Upper lobe of left lung (tissue), 6 donors: Measurements from ENCODE around the gene CHCHD3. TPM values are rescaled to one million over a fixed set of nuclear protein-coding genes. Genes with fewer than 3 reads are reported as not detected.
A peak's percentile ranks its signal among the peaks of the same experiment; 100 is the strongest.

Experiments
- ATAC-seq, 2 donors: fragments of 200-7000 bp; cut with Tn5 transposase; one replicate each; pipeline ENCODE4 v1.9.1; 2022; ENCODE audit warnings: mild to moderate bottlenecking in 2 of 2, moderate library complexity in 2 of 2; ENCODE audit not compliant: low FRiP score in 2 of 2
- DNase-seq, 2 donors: peaks; one replicate each; pipeline ENCODE4 v3.0.0-alpha.2; 2019 to 2020
- H3K27ac ChIP-seq, 4 donors: fragments of 200-600 bp; sonication (generic); one replicate each; pipeline ENCODE4 v1.5.1; 2016 to 2019
- H3K27me3 ChIP-seq, 4 donors: fragments of 200-600 bp; sonication (generic); one replicate each; pipeline ENCODE4 v1.5.1; 2017 to 2019
- H3K36me3 ChIP-seq, 4 donors: fragments of 200-600 bp; sonication (generic); one replicate each; pipeline ENCODE4 v1.5.1; 2016 to 2019
- H3K4me1 ChIP-seq, 4 donors: fragments of 200-600 bp; sonication (generic); one replicate each; pipeline ENCODE4 v1.5.1; 2018 to 2019
- H3K4me3 ChIP-seq, 4 donors: fragments of 200-600 bp; sonication (generic); one replicate each; pipeline ENCODE4 v1.5.1; 2017 to 2019; ENCODE audit warnings: mild to moderate bottlenecking in 2 of 4, moderate library complexity in 1 of 4
- H3K9me3 ChIP-seq, 4 donors: fragments of 200-600 bp; sonication (generic); one replicate each; pipeline ENCODE4 v1.5.1; 2018 to 2019
- CTCF ChIP-seq, 6 experiments: fragments of 450-650 bp in 4 of 6; fragments of 200-600 bp in 2 of 6; sonication (generic) in 2 of 6; IDR thresholded peaks; one replicate each; pipeline ENCODE4 v1.5.1; 2016 to 2019; ENCODE audit warnings: antibody characterized with exemption in 6 of 6
- EP300 ChIP-seq, 4 donors: sonication (generic); formaldehyde crosslinking; IDR thresholded peaks; one replicate each; pipeline ENCODE4 v1.5.1; 2017; ENCODE audit warnings: antibody characterized with exemption in 4 of 4, control low read depth in 2 of 4
- POLR2A ChIP-seq, 4 donors: fragments of 450-650 bp; IDR thresholded peaks; one replicate each; pipeline ENCODE4 v1.5.1; 2016 to 2017; ENCODE audit warnings: antibody characterized with exemption in 4 of 4, mild to moderate bottlenecking in 2 of 4
- POLR2AphosphoS5 ChIP-seq, 2 donors: sonication (generic); formaldehyde crosslinking; IDR thresholded peaks; one replicate each; pipeline ENCODE4 v1.5.1; 2017; ENCODE audit warnings: antibody characterized with exemption in 2 of 2
- WGBS, 2 donors: methylation state at CpG; one replicate each; pipeline ENCODE4 v1.1.5; 2017 to 2018; 5-methylcytosine and 5-hydroxymethylcytosine counted together
- total RNA-seq, 6 donors: library from RNA; depleted of rRNA in 4 of 6; stranded (reverse); fragments of >200 nt in 4 of 6; gene quantifications; one replicate each; pipeline versions ENCODE4 v1.1.0 to v1.2.1, GENCODE V29; 2016 to 2021
- donor health status: DM: no; HTN: no; CAD: no; lungs with moderate emphysema.
- donor health status: DM: no; HTN: yes; CAD: no; lungs with severe emphysema.

Gene CHCHD3
- total RNA-seq, 6 donors from 2014 or later = 42.6 to 54.5 (median 48.6) TPM

GRCh38 chr7:132773527-132773956 lies 308.3 kb downstream of the CHCHD3 start:
- WGBS, 2 donors = 77 to 78% methylated on average over 5 of the region's 5 CpGs
- Histone ChIP-seq H3K4me3 (no peak overlapping the region), H3K9me3 (peaks cover 0 to 12% (median 5%) of the 10 kb centered on the region in 4 donors), H3K27me3 (no peaks in the 10 kb centered on the region), H3K4me1 (no peaks in the 10 kb centered on the region), H3K27ac (no peak overlapping the region), H3K36me3 (no peaks in the 10 kb centered on the region)
- TF ChIP-seq POLR2AphosphoS5 (IDR thresholded peaks at IDR 0.05) (no peak), CTCF (IDR thresholded peaks at IDR 0.05) (no peak), EP300 (IDR thresholded peaks at IDR 0.05) (no peak), POLR2A (IDR thresholded peaks at IDR 0.05) (no peak)
- ATAC-seq (no peak), DNase-seq (no peak)

GRCh38 chr7:132771301-132771730 lies 310.6 kb downstream of the CHCHD3 start:
- no peak overlapping the region for H3K27ac ChIP-seq
- H3K4me1 ChIP-seq = no peaks in the 10 kb centered on the region
- peaks cover 0 to 12% (median 5%) of the 10 kb centered on the region in 4 donors for H3K9me3 ChIP-seq
- H3K27me3 ChIP-seq = no peaks in the 10 kb centered on the region
- 85 to 88% methylated on average over 5 to 6 of the region's 6 CpGs for WGBS, 2 donors
- ATAC-seq = no peak
- H3K4me3 ChIP-seq = no peak overlapping the region
- H3K36me3 ChIP-seq = no peaks in the 10 kb centered on the region
- TF ChIP-seq EP300 (IDR thresholded peaks at IDR 0.05) (no peak), POLR2AphosphoS5 (IDR thresholded peaks at IDR 0.05) (no peak), CTCF (IDR thresholded peaks at IDR 0.05) (no peak), POLR2A (IDR thresholded peaks at IDR 0.05) (no peak)
- DNase-seq = peak in 1 of 2 donors; percentile 44

GRCh38 chr7:132770055-132770454 lies 311.8 kb downstream of the CHCHD3 start:
- Histone ChIP-seq H3K36me3 (no peaks in the 10 kb centered on the region), H3K4me3 (no peak overlapping the region), H3K4me1 (no peaks in the 10 kb centered on the region), H3K27me3 (no peaks in the 10 kb centered on the region), H3K27ac (no peak overlapping the region), H3K9me3 (peaks cover 0 to 12% (median 5%) of the 10 kb centered on the region in 4 donors)
- ATAC-seq (no peak), DNase-seq (no peak)
- TF ChIP-seq POLR2A (IDR thresholded peaks at IDR 0.05) = no peak
- TF ChIP-seq EP300 (IDR thresholded peaks at IDR 0.05) = no peak
- TF ChIP-seq POLR2AphosphoS5 (IDR thresholded peaks at IDR 0.05) = no peak
- WGBS, 2 donors = 98% methylated on average over 2 of the region's 2 CpGs

GRCh38 chr7:132769280-132769679 lies 312.6 kb downstream of the CHCHD3 start:
- H3K9me3 ChIP-seq = peaks cover 0 to 12% (median 5%) of the 10 kb centered on the region in 4 donors
- no peaks in the 10 kb centered on the region for H3K4me1 ChIP-seq
- no peak overlapping the region for H3K4me3 ChIP-seq
- 90 to 97% methylated on average over 2 of the region's 2 CpGs for WGBS, 2 donors
- no peaks in the 10 kb centered on the region for H3K27me3 ChIP-seq
- no peak overlapping the region for H3K27ac ChIP-seq
- no peaks in the 10 kb centered on the region for H3K36me3 ChIP-seq
- ATAC-seq (no peak), DNase-seq (no peak)
- TF ChIP-seq POLR2AphosphoS5 (IDR thresholded peaks at IDR 0.05) (no peak), POLR2A (IDR thresholded peaks at IDR 0.05) (no peak), EP300 (IDR thresholded peaks at IDR 0.05) (no peak), CTCF (IDR thresholded peaks at IDR 0.05) (no peak)

- peaks cover 0 to 12% (median 5%) of the 10 kb centered on the region in 4 donors for H3K9me3 ChIP-seq
- no peaks in the 10 kb centered on the region for H3K4me1 ChIP-seq
- ATAC-seq (no peak), DNase-seq (peak in 1 of 2 donors; percentile 41)
- H3K36me3 ChIP-seq = no peaks in the 10 kb centered on the region
- H3K27me3 ChIP-seq = no peaks in the 10 kb centered on the region
- H3K4me3 ChIP-seq = no peak overlapping the region
- no peak for TF ChIP-seq POLR2AphosphoS5 (IDR thresholded peaks at IDR 0.05)
- TF ChIP-seq CTCF (IDR thresholded peaks at IDR 0.05) = no peak
- no peak for TF ChIP-seq POLR2A (IDR thresholded peaks at IDR 0.05)
- TF ChIP-seq EP300 (IDR thresholded peaks at IDR 0.05) = no peak
- H3K27ac ChIP-seq = peak overlapping the region in 2 of 4 donors; percentile 32 to 51
- 47 to 65% methylated on average over 3 of the region's 3 CpGs for whole genome bisulfite sequencing, 2 donors
These were observed 313.8 kb downstream of the CHCHD3 start for GRCh38 chr7:132768099-132768498.
